K562 (cell line): ENCODE data around the gene UBXN11. TPM values are rescaled to one million over a fixed set of nuclear protein-coding genes. Genes with fewer than 3 reads are reported as not detected.

Experiments used
- ATAC-seq: fragments of 200-7000 bp; cut with Tn5 transposase; 3 replicates; pipeline ENCODE4 v1.9.1; 2020; ENCODE audit warnings: moderate library complexity
- BruUV-seq: library from RNA; stranded (reverse); fragments of 400-500 nt; replicated peaks from 2 replicates; lab custom pipeline; 2021; lab: Mats Ljungman, UMichigan
- CTCF ChIA-PET: fragments of 300-600 bp; formaldehyde crosslinking; extraction: SDS; loops from one replicate; lab custom pipeline; 2021; ENCODE audit warnings: low intra/inter-chr PET ratio; lab: Yijun Ruan, JAX
- POLR2A ChIA-PET: fragments of 300-600, 350-650 bp; sonication (Branson Sonifier 250); formaldehyde crosslinking; extraction: SDS; loops from one replicate; lab custom pipeline; 2021; ENCODE audit warnings: antibody characterized with exemption, inconsistent platforms; lab: Yijun Ruan, JAX
- DNase-seq, 4 experiments: peaks; one replicate each; pipeline versions ENCODE4 v3.0.0 to v3.0.0-alpha.2; 2011 to 2018; ENCODE audit warnings: low spot score in 3 of 4, mixed read lengths in 3 of 4; ENCODE audit errors: extremely low read depth in 1 of 4
- FAIRE-seq: peaks from 2 replicates; lab custom pipeline; 2011; peaks lifted over from hg19 to GRCh38; lab: Jason Lieb, UNC
- H2AFZ ChIP-seq: 2 replicates; pipeline ENCODE4 v1.6.0; 2011; ENCODE audit warnings: low read depth, low read length, control low read depth, inconsistent platforms
- H3K27ac ChIP-seq: fragments of 200-600 bp; 3 replicates; pipeline ENCODE4 v1.8.0; 2011; ENCODE audit warnings: low read depth, mild to moderate bottlenecking, control low read depth, inconsistent platforms, low read length, moderate library complexity, mixed read lengths; ENCODE audit errors: extremely low read depth
- H3K27me3 ChIP-seq, 2 experiments: fragments of 300-600 bp in 1 of 2; 2 replicates in 1 of 2; 3 replicates in 1 of 2; pipeline versions ENCODE4 v1.6.0 to v1.8.0; 2011; ENCODE audit warnings: inconsistent platforms in 2 of 2, low read length in 2 of 2, mild to moderate bottlenecking in 1 of 2, mixed read lengths in 1 of 2, moderate library complexity in 1 of 2; ENCODE audit not compliant: control insufficient read depth in 2 of 2, insufficient read depth in 2 of 2
- H3K36me3 ChIP-seq: fragments of 300-600 bp; 3 replicates; pipeline ENCODE4 v1.8.0; 2011; ENCODE audit warnings: mild to moderate bottlenecking, low read length, inconsistent platforms; ENCODE audit not compliant: control insufficient read depth, insufficient read depth
- H3K4me1 ChIP-seq, 2 experiments: fragments of 200-600 bp in 1 of 2; replicated peaks in 1 of 2; 2 replicates in 1 of 2; 3 replicates in 1 of 2; pipeline versions ENCODE4 v1.5.1 to v1.8.0; 2011; ENCODE audit warnings: inconsistent platforms in 2 of 2, low read length in 2 of 2, mild to moderate bottlenecking in 1 of 2, mixed read lengths in 1 of 2, moderate library complexity in 1 of 2; ENCODE audit not compliant: control insufficient read depth in 2 of 2, insufficient read depth in 2 of 2
- H3K4me2 ChIP-seq: 2 replicates; pipeline ENCODE4 v1.6.1; 2011; ENCODE audit warnings: low read length, control low read depth, inconsistent platforms, mixed read lengths; ENCODE audit not compliant: insufficient read depth
- H3K4me3 ChIP-seq: fragments of 200-600 bp; sonication (generic), shearing (Covaris generic); 2 replicates; pipeline ENCODE4 v1.5.1; 2016; ENCODE audit warnings: control low read depth, inconsistent platforms
- H3K79me2 ChIP-seq: fragments of 200-600 bp; 3 replicates; pipeline ENCODE4 v1.8.0; 2011; ENCODE audit warnings: low read length, inconsistent platforms; ENCODE audit not compliant: control insufficient read depth, insufficient read depth
- H3K9ac ChIP-seq, 2 experiments: 2 replicates each; pipeline versions ENCODE4 v1.6.0 to v1.6.1; 2011; ENCODE audit warnings: low read depth in 2 of 2, low read length in 2 of 2, control low read depth in 1 of 2, inconsistent platforms in 1 of 2, mild to moderate bottlenecking in 1 of 2, mixed read lengths in 1 of 2; ENCODE audit not compliant: insufficient read depth in 1 of 2
- H3K9me1 ChIP-seq: one replicate; pipeline ENCODE4 v1.6.0; 2011; ENCODE audit warnings: inconsistent platforms, mild to moderate bottlenecking, low read length, moderate library complexity; ENCODE audit not compliant: control insufficient read depth, insufficient read depth
- H3K9me3 ChIP-seq: replicated peaks from 2 replicates; pipeline ENCODE4 v1.5.1; 2011; ENCODE audit warnings: low read depth, low read length, inconsistent platforms; ENCODE audit not compliant: control insufficient read depth, insufficient read depth
- H4K20me1 ChIP-seq: replicated peaks from 2 replicates; pipeline ENCODE4 v1.6.1; 2011; ENCODE audit warnings: low read length, inconsistent platforms, mixed read lengths; ENCODE audit not compliant: control insufficient read depth, insufficient read depth
- ARID1B ChIP-seq: fragments of 450-650 bp; IDR thresholded peaks from 2 replicates; pipeline ENCODE4 v1.6.1; 2016; ENCODE audit warnings: antibody characterized with exemption, mild to moderate bottlenecking, inconsistent platforms
- ATF7 ChIP-seq: fragments of 450-650 bp; IDR thresholded peaks from 2 replicates; pipeline ENCODE4 v1.7.1; 2014; ENCODE audit warnings: mild to moderate bottlenecking, moderate library complexity
- BCL6 ChIP-seq: fragments of 250-450 bp; sonication (Bioruptor Pico); IDR thresholded peaks from 2 replicates; pipeline ENCODE4 v1.4.0; 2020
- BCLAF1 ChIP-seq, 2 experiments: fragments of 450-650 bp in 1 of 2; IDR thresholded peaks; 2 replicates each; pipeline ENCODE4 v1.6.1; 2011 to 2017; ENCODE audit warnings: low read depth in 2 of 2, antibody characterized with exemption in 1 of 2, borderline replicate concordance in 1 of 2, low read length in 1 of 2, mild to moderate bottlenecking in 1 of 2, mixed read lengths in 1 of 2; ENCODE audit not compliant: control insufficient read depth in 1 of 2
- BMI1 ChIP-seq: fragments of 150-350 bp; IDR thresholded peaks from 2 replicates; pipeline ENCODE4 v1.6.1; 2014; ENCODE audit warnings: low read length
- CBX8 ChIP-seq: fragments of 200-600 bp; sonication (generic); IDR thresholded peaks from 2 replicates; pipeline ENCODE4 v1.6.1; 2012; ENCODE audit warnings: borderline replicate concordance, mixed run types, low read depth, mild to moderate bottlenecking, moderate library complexity, mixed read lengths, low read length, control low read depth, inconsistent platforms; ENCODE audit not compliant: poor library complexity, severe bottlenecking; ENCODE audit errors: extremely low read depth
- CHD1 ChIP-seq: fragments of 200-600 bp; sonication (generic); IDR thresholded peaks from one replicate; pipeline ENCODE4 v1.6.1; 2012; ENCODE audit warnings: mild to moderate bottlenecking, moderate library complexity, low read length, inconsistent platforms
- EP300 ChIP-seq: IDR thresholded peaks from 2 replicates; pipeline ENCODE4 v1.6.1; 2012; ENCODE audit warnings: low read length, improper control_type of control experiment
- ETV1 ChIP-seq: fragments of 450-650 bp; conservative IDR thresholded peaks from 2 replicates; pipeline ENCODE4 v1.6.1; 2016; ENCODE audit warnings: missing genetic modification characterization, control low read depth, low read depth, missing compliant biosample characterization
- FIP1L1 ChIP-seq: fragments of 200-400 bp; formaldehyde crosslinking; IDR thresholded peaks from 2 replicates; pipeline ENCODE4 v1.6.1; 2018; ENCODE audit warnings: mild to moderate bottlenecking, low read depth, low read length; ENCODE audit not compliant: poor library complexity, severe bottlenecking
- HCFC1 ChIP-seq: IDR thresholded peaks from 2 replicates; pipeline ENCODE4 v1.6.1; 2012; ENCODE audit warnings: low read depth, low read length, improper control_type of control experiment
- IRF9 ChIP-seq: fragments of 450-650 bp; IDR thresholded peaks from 2 replicates; pipeline ENCODE4 v1.6.1; 2016; ENCODE audit warnings: missing biosample characterization, missing genetic modification characterization
- JUN ChIP-seq, 2 experiments: sonication (generic) in 1 of 2; formaldehyde crosslinking in 1 of 2; IDR thresholded peaks; 2 replicates each; pipeline versions ENCODE4 v1.6.1 to v1.8.0; 2012 to 2022; ENCODE audit warnings: borderline replicate concordance in 2 of 2, mild to moderate bottlenecking in 2 of 2, improper control_type of control experiment in 1 of 2, low read depth in 1 of 2, low read length in 1 of 2, missing genetic modification reagents in 1 of 2
- SLC30A9 ChIP-seq: fragments of 250-450 bp; sonication (Bioruptor Pico); IDR thresholded peaks from 2 replicates; pipeline ENCODE4 v1.8.0; 2022; ENCODE audit warnings: mild to moderate bottlenecking, moderate library complexity
- SMARCC2 ChIP-seq: fragments of 450-650 bp; IDR thresholded peaks from 2 replicates; pipeline ENCODE4 v1.6.1; 2017; ENCODE audit warnings: antibody characterized with exemption, moderate library complexity, mild to moderate bottlenecking, low read depth
- TEAD2 ChIP-seq: fragments of 450-650 bp; IDR thresholded peaks from 2 replicates; pipeline ENCODE4 v1.6.1; 2016; ENCODE audit warnings: missing genetic modification characterization, control low read depth, missing compliant biosample characterization
- ZNF12 ChIP-seq: sonication (generic); formaldehyde crosslinking; IDR thresholded peaks from 2 replicates; pipeline ENCODE4 v1.4.0; 2020; ENCODE audit warnings: mild to moderate bottlenecking, missing genetic modification reagents
- ZNF134 ChIP-seq: fragments of 250-450 bp; sonication (Bioruptor Pico); conservative IDR thresholded peaks from 2 replicates; pipeline ENCODE4 v1.4.0; 2020
- ZNF3 ChIP-seq: fragments of 250-450 bp; sonication (Bioruptor Pico); IDR thresholded peaks from 2 replicates; pipeline ENCODE4 v1.5.0; 2021; ENCODE audit warnings: mild to moderate bottlenecking, moderate library complexity
- ZNF584 ChIP-seq: fragments of 200-800 bp; sonication (Bioruptor generic); IDR thresholded peaks from 2 replicates; pipeline ENCODE4 v1.6.1; 2016; ENCODE audit warnings: low read depth, mild to moderate bottlenecking, missing genetic modification characterization, missing compliant biosample characterization
- WGBS: fragments of 100-300 bp; shearing (Covaris generic); methylation state at CpG from one replicate; pipeline ENCODE4 v1.1.6; 2016; ENCODE audit warnings: low coverage, mixed read lengths; ENCODE audit not compliant: insufficient coverage; ENCODE audit errors: missing lambda C conversion rate; 5-methylcytosine and 5-hydroxymethylcytosine counted together
- in situ Hi-C: fragments of 300-500 bp; cut with MboI; formaldehyde crosslinking; loops from 4 replicates; pipeline ENCODE4 v1.15.0; 2018; ENCODE audit warnings: inconsistent platforms, mixed read lengths
- intact Hi-C: fragments of 100-400 bp; cut with micrococcal nuclease; formaldehyde crosslinking; loops from 2 replicates; pipeline ENCODE4 v1.14.2; 2022
- polyA plus RNA-seq, 8 experiments: library from polyadenylated mRNA; depleted of rRNA in 4 of 8; stranded (reverse) in 5 of 8; unstranded in 3 of 8; fragments of >200 nt; fragmentation: Nextera tagmentation in 2 of 8; fragmentation: Illumina TruSeq in 1 of 8; extraction: Ambion mirVana in 2 of 8; extraction: Trizol in 1 of 8; gene quantifications; 2 replicates each; pipeline versions ENCODE4 v1.2.1 to v1.2.3, GENCODE V29; 2011 to 2014; ENCODE audit warnings: inconsistent platforms in 1 of 8, missing spikeins in 1 of 8
- total RNA-seq, 7 experiments: library from RNA; depleted of rRNA in 6 of 7; stranded (reverse); fragments of >200 nt in 6 of 7; fragmentation: Illumina TruSeq in 2 of 7; extraction: Trizol in 2 of 7; gene quantifications; 2 replicates each; pipeline versions ENCODE4 v1.2.1 to v1.2.3, GENCODE V29; 2011 to 2021; ENCODE audit warnings: low replicate concordance in 1 of 7

Gene UBXN11
- total and polyA plus RNA-seq, 9 of the 15 experiments (the other 6 are each of a cell fraction or from before 2014, with no cell fraction given): 0.48 to 34.3 (median 11.3) TPM

- no peaks in the 10 kb centered on the region; the same call in 1 of the 2 replicates for H4K20me1 ChIP-seq
- no peak overlapping the region for H3K4me3 ChIP-seq
- H2AFZ ChIP-seq: no peak overlapping the region
- DNase-seq (no peak), ATAC-seq (no peak), FAIRE-seq (no peak)
- H3K9me3 ChIP-seq: peaks cover 7% of the 10 kb centered on the region; the same call in 1 of the 2 replicates
- H3K27ac ChIP-seq: no peak overlapping the region
- no TSS peak for BruUV-seq
- no peaks in the 10 kb centered on the region for H3K27me3 ChIP-seq
- peaks cover 0 to 1% of the 10 kb centered on the region in 2 experiments; a peak in 1 of 5 replicates for H3K4me1 ChIP-seq
- in situ Hi-C loops (no loop called here), intact Hi-C loops (no loop called here)
- H3K36me3 ChIP-seq: peaks cover 92% of the 10 kb centered on the region
- POLR2A ChIA-PET: interaction anchor here (1.1 to 1.3 kb wide), 3 partner anchors 8 to 10 kb away, joined by 3 to 4 read pairs (median 3); partner anchors contain the start of gene SH3BGRL3
- H3K4me2 ChIP-seq: no peak overlapping the region
- CTCF ChIA-PET: no interaction called here
- no peak overlapping the region for H3K9ac ChIP-seq
- peaks cover 7% of the 10 kb centered on the region; the same call in 1 of the 3 replicates for H3K79me2 ChIP-seq
- no peaks in the 10 kb centered on the region for H3K9me1 ChIP-seq
- 87% methylated on average over 4 of the region's 4 CpGs for WGBS
- TF ChIP-seq BMI1 (no peak), CHD1 (no peak), CBX8 (no peak), BCL6 (CRISPR knock-in tag) (no peak), ARID1B (no peak; the same call in 1 of the 2 replicates), HCFC1 (no peak), ETV1 (no peak), JUN (IDR thresholded peaks at IDR 0.05; ENCODE audit: borderline replicate concordance, low read depth, low read length) (no peak), JUN (CRISPR knock-in tag; IDR thresholded peaks at IDR 0.05; ENCODE audit: borderline replicate concordance) (no peak), ZNF134 (no peak), TEAD2 (no peak), ZNF3 (CRISPR knock-in tag) (no peak), BCLAF1 (IDR thresholded peaks at IDR 0.05; ENCODE audit: borderline replicate concordance in 1 of 2, control insufficient read depth in 1 of 2, low read depth in 2 of 2, low read length in 1 of 2) (no peak), ZNF12 (no peak), EP300 (no peak), ZNF584 (no peak), FIP1L1 (no peak), SLC30A9 (no peak), IRF9 (no peak), ATF7 (0 out of 2 replicates have a peak, but pooled peaks have one; percentile 4), SMARCC2 (no peak)
These were observed 37.3 kb downstream of the UBXN11 start for GRCh38 chr1:26269198-26269550.
